Measurements from ENCODE around the gene MRPL58. TPM values are rescaled to one million over a fixed set of nuclear protein-coding genes. Genes with fewer than 3 reads are reported as not detected.

Gene MRPL58
- total RNA-seq, 1 donor from 2014 or later, result 22.4 TPM

- Histone ChIP-seq H3K36me3 (peaks cover 39% of the 10 kb centered on the region), H3K27ac (no peak overlapping the region), H3K4me3 (no peak overlapping the region), H3K27me3 (ENCODE audit: low read depth) (no peaks in the 10 kb centered on the region), H3K9me3 (no peaks in the 10 kb centered on the region), H3K4me1 (no peaks in the 10 kb centered on the region)
- ATAC-seq (no peak), DNase-seq (no peak)
- intact Hi-C loops (cut with DNase I), result no loop called here
- no peak for TF ChIP-seq CTCF (IDR thresholded peaks at IDR 0.05)
Measured at GRCh38 chr17:74999523-74999922, 12.9 kb upstream of the MRPL58 start.

- Histone ChIP-seq H3K9me3 (no peaks in the 10 kb centered on the region), H3K36me3 (peaks cover 42% of the 10 kb centered on the region), H3K27me3 (ENCODE audit: low read depth) (no peaks in the 10 kb centered on the region), H3K27ac (no peak overlapping the region), H3K4me3 (no peak overlapping the region), H3K4me1 (no peaks in the 10 kb centered on the region)
- no peak for DNase-seq
- TF ChIP-seq CTCF (IDR thresholded peaks at IDR 0.05), result no peak
- ATAC-seq, result no peak
- intact Hi-C loops (cut with DNase I), result no loop called here
Measured at GRCh38 chr17:75001915-75002843, 10.3 kb upstream of the MRPL58 start.

GRCh38 chr17:75003070-75003956 lies 9.2 kb upstream of the MRPL58 start:
- intact Hi-C loops (cut with DNase I), result no loop called here
- Histone ChIP-seq H3K27ac (no peak overlapping the region), H3K4me1 (no peaks in the 10 kb centered on the region), H3K9me3 (no peaks in the 10 kb centered on the region), H3K4me3 (no peak overlapping the region), H3K36me3 (peaks cover 42% of the 10 kb centered on the region), H3K27me3 (ENCODE audit: low read depth) (no peaks in the 10 kb centered on the region)
- no peak for TF ChIP-seq CTCF (IDR thresholded peaks at IDR 0.05)
- DNase-seq, result no peak
- peak; percentile 18 to 25 for ATAC-seq

GRCh38 chr17:75003957-75004355 lies 8.5 kb upstream of the MRPL58 start:
- no peak overlapping the region for H3K4me3 ChIP-seq
- TF ChIP-seq CTCF (IDR thresholded peaks at IDR 0.05), result no peak
- DNase-seq, result no peak
- peaks cover 42% of the 10 kb centered on the region for H3K36me3 ChIP-seq
- H3K27ac ChIP-seq, result no peak overlapping the region
- ATAC-seq, result no peak
- H3K9me3 ChIP-seq, result no peaks in the 10 kb centered on the region
- intact Hi-C loops (cut with DNase I), result no loop called here
- H3K27me3 ChIP-seq (ENCODE audit: low read depth), result no peaks in the 10 kb centered on the region
- H3K4me1 ChIP-seq, result no peaks in the 10 kb centered on the region

- Histone ChIP-seq H3K27ac (no peak overlapping the region), H3K4me3 (no peak overlapping the region), H3K4me1 (no peaks in the 10 kb centered on the region), H3K9me3 (no peaks in the 10 kb centered on the region), H3K36me3 (peaks cover 41% of the 10 kb centered on the region), H3K27me3 (ENCODE audit: low read depth) (no peaks in the 10 kb centered on the region)
- DNase-seq (no peak), ATAC-seq (no peak)
- TF ChIP-seq CTCF (IDR thresholded peaks at IDR 0.05), result no peak
- intact Hi-C loops (cut with DNase I), result no loop called here
Measured at GRCh38 chr17:75004371-75004770, 8.1 kb upstream of the MRPL58 start.
